Measurements from ENCODE around the gene PFN3.
A peak's percentile ranks its signal among the peaks of the same experiment; 100 is the strongest.
"Not testable (repeated sequence)": the region's sequence is repeated elsewhere in the genome, so short reads cannot be mapped to it uniquely, and the experiment has no call there.

Gene PFN3

DNA sequence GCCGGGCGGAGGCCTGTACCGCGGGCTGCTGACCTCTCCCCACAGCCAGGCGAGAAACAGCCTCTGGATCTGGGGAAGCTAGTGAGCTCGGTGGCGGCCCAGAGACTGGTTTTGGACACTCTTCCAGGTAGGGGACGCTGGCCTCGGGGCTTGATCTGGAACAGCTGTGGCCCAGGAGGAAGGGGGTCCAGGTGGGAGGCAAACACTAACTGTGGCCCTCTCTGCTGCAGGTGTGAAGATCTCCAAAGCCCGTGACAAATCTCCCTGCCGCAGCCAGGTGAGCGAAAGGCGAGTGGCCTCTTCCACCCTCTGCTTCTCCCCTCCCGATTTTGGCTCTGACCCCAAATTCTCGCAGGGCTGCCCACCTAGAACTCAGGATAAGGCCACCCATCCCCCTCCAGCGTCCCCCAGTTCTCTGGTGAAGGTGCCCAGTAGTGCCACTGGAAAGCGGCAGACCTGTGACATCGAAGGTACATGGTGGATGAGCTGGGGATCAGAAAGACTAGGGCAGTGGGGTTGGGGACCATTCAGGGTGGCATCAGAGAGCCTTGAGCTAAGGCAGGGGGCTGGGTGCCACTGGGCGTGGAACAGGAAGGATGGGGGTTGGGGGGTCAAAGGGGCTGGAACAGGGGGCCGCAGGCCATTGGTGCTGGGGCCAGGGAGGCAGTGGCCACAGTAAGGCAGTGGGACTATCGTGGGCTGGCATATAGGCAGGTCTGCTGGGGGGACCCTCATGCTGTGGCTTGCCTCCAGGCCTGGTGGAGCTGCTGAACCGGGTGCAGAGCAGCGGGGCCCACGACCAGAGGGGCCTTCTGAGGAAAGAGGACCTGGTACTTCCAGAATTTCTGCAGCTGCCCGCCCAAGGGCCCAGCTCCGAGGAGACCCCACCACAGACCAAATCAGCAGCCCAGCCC is 29.1 kb downstream of the PFN3 start:
- DNase-seq, result no peak

DNA sequence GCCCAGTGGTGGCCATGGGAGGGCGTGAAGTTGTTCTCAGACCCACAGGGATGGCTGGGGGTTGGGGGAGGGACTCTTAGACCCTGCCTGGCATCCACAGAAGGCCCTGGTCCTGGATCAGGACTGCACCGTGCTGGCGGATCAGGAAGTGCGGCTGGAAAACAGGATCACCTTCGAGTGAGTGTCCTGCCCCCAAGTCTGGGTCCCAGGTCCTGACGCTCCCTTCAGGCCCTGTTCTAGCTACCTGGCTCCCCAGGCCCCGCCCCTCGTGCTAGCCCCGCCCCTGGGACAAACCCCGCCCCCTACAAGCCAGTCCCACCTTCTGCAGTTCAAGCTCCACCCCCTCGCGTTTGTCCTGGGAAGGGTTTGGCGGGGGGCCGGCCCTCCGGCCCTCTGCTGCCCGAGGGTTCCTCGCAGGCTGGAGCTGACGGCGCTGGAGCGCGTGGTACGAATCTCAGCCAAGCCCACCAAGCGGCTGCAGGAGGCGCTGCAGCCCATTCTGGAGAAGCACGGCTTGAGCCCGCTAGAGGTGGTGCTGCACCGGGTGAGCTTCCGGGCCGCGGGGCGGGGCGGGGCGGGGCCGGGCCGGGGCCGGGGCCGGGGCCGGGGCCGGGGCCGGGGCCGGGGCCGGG is 29.9 kb downstream of the PFN3 start:
- DNase-seq, result peak; percentile 71

DNA sequence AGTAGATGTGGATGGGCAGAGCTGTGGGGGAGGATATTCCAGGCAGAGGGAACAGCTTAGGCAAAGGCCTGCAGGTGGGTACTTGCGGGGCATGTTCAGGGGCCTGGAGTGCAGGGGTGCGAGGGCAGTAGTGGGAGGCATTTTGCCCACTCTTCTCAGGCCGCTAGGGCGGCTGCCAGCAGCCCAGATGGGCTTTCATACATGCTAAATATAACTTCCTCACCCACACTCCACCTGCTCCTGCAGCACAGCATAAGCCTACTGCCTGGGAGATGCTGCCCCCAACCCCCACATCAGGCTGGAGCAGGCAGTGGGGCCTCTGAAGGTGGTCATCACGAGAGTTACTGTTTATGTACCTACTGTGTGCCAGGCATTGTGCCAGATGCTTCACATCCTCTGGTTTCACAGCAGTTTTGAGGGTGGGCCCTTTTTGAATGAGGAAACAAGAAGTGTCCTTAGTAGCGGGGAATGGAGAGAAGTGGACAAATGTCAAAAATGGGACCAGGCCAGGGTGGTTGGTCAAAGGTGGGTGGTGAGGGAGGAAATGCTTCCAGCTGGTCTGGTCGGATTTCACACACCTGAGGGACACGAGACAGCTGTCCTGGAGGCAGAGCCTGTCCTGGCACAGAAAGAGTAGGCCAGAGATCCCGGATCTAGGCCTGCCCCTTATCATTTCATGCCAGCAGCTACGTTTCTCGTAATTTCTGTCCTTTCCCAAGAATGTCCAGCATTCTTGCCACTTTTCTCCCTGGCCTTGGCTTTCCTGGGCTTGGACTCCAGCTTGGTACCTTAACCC is 30.6 kb downstream of the PFN3 start:
- no peak for DNase-seq

DNA sequence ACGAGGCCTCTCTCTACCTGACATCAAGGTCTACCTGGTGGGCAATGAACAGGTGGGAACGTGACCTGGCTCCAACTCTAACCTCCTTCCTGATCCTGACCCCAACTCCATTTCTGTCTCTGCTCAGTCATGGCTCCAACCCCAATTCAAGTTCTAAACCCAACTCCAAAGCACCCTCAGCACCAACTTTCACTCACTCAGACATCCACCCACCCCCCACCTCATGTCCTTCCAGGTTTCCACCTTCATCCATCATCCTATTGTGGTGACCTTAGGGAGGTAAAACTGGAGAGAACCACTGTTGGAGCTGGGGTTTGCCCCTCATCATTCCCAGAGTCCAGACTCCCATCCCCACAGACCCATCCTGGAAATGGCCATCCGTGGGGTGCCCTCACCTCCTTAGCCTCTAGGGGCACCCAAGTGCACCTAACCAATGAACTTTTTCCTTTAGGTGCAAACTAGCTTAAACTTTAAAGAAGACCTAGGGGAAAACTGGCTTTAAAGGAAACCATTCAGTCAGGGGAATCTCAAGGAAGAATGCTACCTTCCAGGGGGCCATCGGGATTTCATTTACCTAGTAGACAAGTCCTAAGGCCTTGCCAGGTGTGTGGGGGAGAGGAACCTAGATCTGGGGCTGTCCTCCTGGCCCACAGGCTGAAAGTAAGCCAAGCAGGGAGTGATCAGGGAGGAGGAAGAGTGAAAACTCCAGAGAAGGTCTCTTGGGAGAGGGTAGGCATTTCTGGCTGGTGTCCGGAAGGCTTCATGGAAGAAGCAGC is 31.4 kb downstream of the PFN3 start:
- DNase-seq, result peak; percentile 54

- no peak for DNase-seq
Observed at GRCh38 chr5:177367981-177368868, 32.2 kb downstream of the PFN3 start.

GRCh38 chr5:177367323-177367848 is 33.1 kb downstream of the PFN3 start:
- DNase-seq, result no peak

DNA sequence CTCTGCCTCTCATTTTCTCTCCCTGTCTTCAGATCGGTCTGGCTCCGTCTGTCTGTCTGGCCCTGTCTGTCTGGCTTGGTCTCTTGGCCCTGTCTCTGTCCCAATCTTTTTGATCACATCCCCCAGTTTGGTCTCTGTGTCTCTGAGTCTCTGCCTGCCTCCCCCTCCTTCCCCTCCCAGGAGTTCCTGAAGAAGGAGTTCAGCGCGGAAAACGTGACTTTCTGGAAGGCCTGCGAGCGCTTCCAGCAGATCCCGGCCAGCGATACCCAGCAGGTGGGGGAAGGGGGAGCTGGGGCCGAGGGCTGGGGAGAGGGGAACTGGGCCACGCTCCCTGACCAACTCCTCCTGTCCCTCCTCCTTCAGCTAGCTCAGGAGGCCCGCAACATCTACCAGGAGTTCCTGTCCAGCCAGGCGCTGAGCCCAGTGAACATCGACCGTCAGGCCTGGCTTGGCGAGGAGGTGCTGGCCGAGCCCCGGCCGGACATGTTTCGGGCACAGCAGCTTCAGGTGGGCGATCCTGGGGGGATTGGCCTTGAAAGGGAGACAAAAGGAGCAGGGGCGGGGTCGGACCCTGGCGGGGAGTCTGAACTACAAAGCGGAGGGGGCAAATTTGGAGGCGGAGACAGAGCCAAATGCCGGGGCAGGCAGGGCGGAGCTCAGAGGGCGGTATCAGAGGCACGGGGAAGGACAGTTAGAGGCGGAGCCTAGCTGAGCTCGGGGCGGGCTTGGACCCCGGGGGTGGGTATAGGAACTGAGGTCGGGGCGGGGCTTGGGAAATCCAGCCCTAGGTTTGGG is 33.7 kb downstream of the PFN3 start:
- peak; percentile 29 for DNase-seq

- no peak for DNase-seq
Observed at GRCh38 chr5:177365845-177366527, 34.5 kb downstream of the PFN3 start.

- peak; percentile 61 for DNase-seq
Observed at GRCh38 chr5:177364159-177364962, 36.1 kb downstream of the PFN3 start.

DNA sequence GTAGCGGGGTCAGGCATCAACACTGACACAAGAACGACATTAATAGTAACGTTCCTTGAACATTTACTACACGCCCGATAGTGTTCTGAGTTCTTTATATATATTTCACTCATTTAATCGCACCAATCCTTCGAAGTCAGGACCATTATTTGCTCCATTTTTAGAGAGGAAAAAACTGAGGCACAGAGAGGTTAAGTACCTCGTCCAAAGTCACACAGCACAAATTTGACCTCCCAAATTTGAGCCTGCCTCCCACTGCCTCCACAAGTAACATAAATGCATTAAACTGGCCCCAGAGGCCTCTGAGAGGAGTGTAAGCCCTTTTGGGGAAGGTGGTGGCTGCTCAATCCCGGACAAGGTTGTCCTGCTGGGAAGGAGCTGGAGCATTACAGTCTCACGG is 36.9 kb downstream of the PFN3 start:
- no peak for DNase-seq

DNA sequence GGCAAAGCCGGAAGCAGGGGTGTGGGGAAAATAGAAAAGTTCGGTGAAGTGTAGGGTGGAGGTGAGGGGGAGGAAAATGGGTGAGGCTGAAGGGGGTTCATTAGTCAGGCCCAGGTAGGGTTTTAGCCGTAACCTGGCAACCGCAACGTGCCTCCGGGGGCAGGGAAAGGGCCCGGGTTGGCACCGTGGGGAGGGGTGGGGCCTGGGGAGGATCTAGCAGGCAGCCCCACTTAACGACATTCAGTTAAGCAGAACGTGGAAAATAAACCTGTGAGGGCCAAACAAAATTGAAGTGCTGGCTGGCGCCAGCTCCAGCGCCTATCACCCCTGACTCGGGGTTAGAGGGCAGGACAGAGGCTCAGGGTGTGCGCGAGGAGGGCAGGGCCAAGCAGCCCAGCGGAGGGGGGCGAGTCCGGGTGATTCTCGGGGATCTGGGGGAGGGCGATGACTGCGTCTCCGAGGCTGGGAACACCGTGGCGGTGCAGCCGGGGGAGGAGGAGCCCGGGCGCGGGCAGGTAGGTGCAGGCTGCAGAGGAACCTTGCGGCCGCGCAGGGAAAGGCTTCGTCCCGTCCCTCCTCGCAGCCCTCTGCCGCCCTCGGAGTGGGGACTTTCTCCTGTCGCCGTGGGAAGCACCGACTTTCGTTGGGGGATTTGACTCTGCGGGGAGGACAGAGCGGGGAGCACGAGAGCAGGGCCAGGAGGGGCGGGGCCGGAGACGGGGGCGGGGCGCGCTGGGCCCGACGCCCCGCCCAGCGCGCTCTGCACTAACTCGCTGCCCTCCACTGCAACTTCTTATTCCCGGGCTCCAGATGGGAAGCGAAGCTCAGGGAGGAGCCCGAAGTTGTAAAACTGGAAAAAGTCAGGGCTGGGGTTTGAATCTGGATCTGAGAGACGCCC is 37.6 kb downstream of the PFN3 start:
- DNase-seq, result peak; percentile 81

DNA sequence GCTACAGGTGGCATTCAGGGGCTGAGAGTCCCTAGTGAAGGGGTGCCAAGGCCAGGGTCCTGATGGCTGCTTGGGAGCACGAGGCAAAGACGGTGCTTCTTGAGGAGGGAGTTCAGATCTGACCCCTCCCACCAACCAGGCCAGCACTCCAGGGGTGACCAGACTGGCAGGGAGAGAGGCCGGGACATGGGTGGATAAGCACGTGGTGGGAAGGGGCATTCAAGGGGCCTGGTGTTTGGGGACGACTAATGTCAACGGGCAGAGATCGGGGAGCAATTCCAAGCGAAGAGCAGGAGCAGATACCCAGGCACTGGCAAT is 38.2 kb downstream of the PFN3 start:
- DNase-seq, result no peak

- peak; percentile 32 for DNase-seq
Observed at GRCh38 chr5:177361418-177362291, 38.8 kb downstream of the PFN3 start.

DNA sequence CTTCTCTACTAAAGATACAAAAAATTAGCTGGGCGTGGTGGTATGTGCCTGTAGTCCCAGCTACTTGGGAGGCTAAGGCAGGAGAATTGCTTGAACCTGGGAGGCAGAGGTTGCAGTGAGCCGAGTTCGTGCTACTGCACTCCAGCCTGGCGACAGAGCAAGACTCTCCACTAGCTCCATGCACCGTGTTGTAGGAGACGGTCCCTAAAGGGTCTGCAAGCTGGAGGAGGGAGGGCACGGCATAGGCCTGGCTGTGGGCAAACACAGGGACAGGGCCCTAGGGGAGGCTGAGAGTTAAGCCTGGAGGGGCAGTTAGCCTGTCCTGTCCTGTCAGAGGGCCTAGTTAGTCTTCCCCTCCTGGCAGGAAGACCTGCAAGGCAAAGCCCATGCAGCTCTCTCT is 39.7 kb downstream of the PFN3 start:
- not testable (repeated sequence) for DNase-seq

- DNase-seq, result no peak
Observed at GRCh38 chr5:177359860-177360259, 40.6 kb downstream of the PFN3 start.

DNA sequence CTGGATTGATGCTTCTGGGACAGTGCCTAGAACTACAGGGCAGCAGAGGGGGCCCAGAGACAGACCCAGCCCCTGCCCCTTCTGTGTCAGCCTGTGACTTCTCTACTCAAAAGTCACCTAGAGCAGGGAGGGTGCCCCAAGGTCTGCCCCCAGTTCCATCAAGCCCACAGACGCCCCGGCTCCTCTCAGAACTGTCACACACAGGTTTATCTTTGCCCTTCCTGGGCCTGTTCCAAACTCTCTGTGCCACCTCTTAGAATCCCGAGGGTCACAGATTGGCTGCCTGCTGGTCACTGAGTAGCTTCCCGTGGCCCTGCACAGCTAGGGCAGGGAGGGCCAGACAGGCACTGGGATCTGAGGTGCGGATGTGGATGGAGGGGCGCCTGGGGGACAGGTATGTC is 41.0 kb downstream of the PFN3 start:
- no peak for DNase-seq

GRCh38 chr5:177358370-177358819 is 42.1 kb downstream of the PFN3 start:
- DNase-seq, result peak; percentile 30
